ENCODE measurements around the gene PKNOX1.
"Not testable (repeated sequence)": the region's sequence is repeated elsewhere in the genome, so short reads cannot be mapped to it uniquely, and the experiment has no call there.

PKNOX1 gene

GRCh38 chr21:42973991-42974831, at the start of gene PKNOX1:
Gene PKNOX1, plus strand, starts transcription at chr21:42974562. Its CDS starts 29,820 bp downstream, at chr21:43004382.
- peak; percentile 98 to 99 (median 98) for DNase-seq (ENCODE audit: low read depth in 3 of 3)

- no peak for DNase-seq (ENCODE audit: low read depth in 3 of 3)
These were observed 49.0 kb upstream of the PKNOX1 start, which contains the start of gene ERVH48-1 for GRCh38 chr21:42925114-42925926. Gene ERVH48-1, minus strand, starts transcription at chr21:42925630. Its CDS starts 6,624 bp downstream, at chr21:42919006.

- not testable (repeated sequence) for DNase-seq (ENCODE audit: low read depth in 3 of 3)
These were observed 46.7 kb upstream of the PKNOX1 start for GRCh38 chr21:42927474-42928200.

DNA sequence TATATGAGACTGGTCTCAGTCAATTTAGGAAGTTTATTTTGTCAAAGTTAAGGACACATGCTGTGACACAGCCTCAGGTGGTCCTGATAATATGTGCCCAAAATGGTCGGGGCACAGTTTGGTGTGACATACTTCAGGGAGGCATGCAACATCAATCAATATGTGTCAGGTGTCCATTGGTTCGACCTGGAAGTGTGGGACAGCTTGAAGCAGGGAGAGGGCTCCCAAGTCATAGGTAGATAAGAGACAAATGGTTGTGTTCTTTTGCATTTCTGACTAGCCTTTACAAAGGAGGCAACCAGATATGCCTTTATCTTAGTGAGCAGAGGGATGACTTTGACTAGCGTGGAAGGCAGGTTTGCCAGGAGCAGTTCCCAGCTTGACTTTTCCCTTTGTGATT, 44.4 kb upstream of the PKNOX1 start:
- no peak for DNase-seq (ENCODE audit: low read depth in 3 of 3)

DNA sequence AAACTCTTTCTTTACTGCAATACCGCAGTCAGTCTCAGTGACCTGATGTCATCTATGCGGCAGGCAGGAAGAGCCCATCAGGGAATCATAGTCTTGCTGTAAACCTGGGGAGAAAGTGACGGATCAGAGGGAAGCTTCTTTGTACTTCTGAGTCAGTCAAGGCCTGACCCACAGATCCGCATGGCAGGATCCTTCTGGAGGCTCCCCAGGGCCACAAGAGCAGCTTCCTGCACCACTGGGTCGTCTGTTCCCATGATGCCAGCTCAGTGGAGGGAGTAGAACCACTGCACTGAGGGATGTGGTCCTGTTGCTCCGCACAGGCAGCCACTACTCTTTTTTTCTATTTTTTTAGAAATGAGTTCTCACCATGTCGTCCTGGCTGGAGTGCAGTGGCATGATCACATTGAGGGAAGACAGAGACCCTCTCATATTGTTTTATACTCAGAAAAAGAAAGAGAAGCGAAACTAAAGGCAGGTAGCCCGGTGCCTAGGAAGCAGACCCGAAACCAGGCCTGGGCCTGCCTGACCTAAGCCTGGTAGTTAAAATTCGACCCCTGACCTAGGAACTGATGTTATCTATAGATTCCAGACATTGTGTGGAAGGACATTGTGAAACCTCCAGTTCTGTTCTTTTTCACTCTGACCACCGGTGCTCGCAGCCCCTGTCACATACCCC, 42.7 kb upstream of the PKNOX1 start:
- DNase-seq (ENCODE audit: low read depth in 3 of 3): no peak

DNA sequence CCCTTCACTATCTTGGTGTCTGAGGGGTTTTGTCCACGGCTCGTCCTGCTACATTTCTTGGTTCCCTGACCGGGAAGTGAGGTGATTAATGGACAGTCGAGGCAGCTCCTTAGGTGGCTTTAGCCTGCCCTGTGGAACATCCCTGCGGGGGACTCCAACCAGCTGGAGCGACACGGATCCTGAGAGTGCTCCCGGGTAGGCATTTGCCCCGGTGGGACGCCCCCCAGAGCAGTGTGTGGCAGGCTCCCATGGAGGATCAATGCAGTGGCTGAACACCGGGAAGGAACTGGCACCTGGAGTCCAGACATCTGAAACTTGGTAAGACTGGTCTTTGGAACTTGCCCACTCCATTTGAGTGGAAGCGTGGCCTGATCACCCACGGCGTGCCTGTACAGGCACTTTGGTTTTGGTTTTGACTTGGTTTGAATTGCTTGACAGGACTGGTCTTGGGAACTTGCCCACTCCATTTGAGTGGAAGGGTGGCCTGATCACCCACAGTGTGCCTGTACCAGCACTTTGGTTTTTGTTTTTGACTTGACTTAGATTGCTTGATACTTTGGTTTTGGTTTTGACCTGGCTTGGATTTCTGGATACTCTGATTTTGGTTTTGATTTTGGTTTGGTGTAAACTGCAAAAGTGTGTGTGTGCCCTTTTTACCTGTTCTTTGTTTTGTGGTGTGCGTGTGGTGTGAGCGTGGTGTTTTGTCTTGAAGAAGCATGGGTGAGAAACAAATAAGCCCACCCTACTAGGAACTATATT, 41.8 kb upstream of the PKNOX1 start:
- not testable (repeated sequence) for DNase-seq (ENCODE audit: low read depth in 3 of 3)

- not testable (repeated sequence) for DNase-seq (ENCODE audit: low read depth in 3 of 3)
These were observed 41.0 kb upstream of the PKNOX1 start for GRCh38 chr21:42933137-42933970.

DNA sequence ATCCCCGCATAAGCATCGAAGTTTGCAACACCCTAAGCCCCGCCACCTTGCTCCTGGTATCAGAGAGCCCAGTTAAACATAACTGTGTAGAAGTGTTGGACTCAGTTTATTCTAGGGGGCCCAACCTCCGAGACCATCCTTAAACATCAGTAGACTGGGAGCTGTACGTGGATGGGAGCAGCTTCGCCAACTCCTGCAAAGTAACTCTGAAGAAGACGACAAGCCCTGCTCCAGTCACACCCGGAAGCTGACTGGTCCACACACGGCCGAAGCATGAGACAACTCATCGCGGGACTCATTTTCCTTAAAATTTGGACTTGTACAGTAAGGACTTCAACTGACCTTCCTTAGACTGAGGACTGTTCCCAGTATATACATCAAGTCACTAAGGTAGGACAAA, 40.4 kb upstream of the PKNOX1 start:
- DNase-seq (ENCODE audit: low read depth in 3 of 3): not testable (repeated sequence)

- not testable (repeated sequence) for DNase-seq (ENCODE audit: low read depth in 3 of 3)
These were observed 38.0 kb upstream of the PKNOX1 start for GRCh38 chr21:42936360-42936759.

DNA sequence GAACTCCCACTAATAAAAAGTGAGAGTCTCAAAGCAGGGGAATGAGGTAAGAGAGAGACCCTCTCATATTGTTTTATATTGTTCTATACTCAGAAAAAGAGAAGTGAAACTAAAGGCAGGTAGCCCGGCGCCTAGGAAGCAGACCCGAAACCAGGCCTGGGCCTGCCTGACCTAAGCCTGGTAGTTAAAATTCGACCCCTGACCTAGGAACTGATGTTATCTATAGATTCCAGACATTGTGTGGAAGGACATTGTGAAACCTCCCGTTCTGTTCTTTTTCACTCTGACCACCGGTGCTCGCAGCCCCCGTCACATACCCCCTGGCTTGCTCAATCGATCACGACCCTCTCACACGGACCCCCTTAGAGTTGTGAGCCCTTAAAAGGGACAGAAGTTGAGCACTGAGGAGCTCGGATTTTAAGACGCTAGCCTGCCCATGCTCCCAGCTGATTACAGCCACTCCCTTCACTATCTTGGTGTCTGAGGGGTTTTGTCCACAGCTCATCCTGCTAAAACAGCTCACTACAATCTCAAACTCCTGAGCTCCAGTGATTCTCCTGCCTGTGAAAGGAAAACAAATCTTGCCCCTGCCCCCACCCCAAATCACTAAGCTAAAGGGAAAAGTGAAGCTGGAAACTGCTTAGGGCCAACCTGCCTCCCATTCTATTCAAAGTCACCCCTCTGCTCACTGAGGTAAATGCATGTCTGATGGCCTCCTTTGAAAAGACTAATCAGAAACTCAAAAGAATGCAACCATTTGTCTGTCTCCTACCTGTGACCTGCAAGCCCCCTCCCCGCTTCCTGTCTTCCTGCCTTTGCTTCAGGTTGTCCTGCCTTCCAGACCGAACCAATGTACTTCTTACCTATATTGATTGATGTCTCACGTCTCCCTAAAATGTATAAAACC, 37.1 kb upstream of the PKNOX1 start:
- not testable (repeated sequence) for DNase-seq (ENCODE audit: low read depth in 3 of 3)

DNA sequence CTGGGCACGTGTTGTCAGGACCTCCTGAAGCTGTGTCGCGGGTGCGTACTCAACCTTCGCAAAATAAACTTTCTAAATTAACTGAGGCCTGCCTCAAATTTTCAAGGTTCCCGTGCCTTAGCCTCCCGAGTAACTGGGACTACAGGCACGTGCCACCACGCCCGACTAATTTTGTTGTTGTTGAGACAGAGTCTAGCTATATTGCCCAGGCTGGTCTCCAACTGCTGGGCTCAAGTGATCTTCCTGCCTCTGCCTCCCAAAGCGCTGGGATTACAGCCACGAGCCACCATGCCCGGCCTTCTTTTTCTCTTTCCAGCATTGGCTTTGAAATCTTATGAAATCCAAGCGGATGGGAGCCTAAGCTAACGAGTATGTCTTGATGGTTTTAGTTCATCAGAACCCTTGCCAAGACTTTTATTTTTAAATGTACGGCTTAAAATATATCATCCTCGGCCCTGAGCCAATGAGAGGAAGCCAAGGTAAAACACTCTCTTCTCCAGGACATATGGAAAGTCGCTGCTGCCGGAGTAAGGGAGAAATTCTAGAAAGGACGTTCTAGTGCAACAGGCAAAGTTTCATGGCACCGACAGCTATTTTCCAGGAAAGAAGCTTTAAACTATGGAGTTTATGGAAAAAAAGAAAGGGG, 36.3 kb upstream of the PKNOX1 start:
- DNase-seq (ENCODE audit: low read depth in 3 of 3): no peak

DNA sequence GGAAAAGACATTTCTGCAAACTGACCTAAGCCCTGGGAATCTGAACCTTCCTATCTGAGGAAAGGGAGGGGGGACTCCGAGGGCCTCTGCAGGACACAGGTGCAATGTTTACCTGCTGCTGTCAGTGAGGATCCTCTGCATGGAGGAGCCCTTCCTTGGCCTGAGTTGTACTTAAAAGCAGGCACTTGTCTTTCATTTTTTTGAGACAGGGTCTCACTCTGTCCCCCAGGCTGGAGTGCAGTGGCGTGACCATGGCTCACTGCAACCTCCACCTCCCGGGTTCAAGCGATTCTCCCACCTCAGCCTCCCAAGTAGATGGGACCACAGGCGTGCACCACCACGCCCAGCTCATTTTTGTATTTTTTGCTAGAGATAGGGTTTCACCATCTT, 35.8 kb upstream of the PKNOX1 start:
- not testable (repeated sequence) for DNase-seq (ENCODE audit: low read depth in 3 of 3)

GRCh38 chr21:42939582-42940413, 34.6 kb upstream of the PKNOX1 start:
- DNase-seq (ENCODE audit: low read depth in 3 of 3): no peak

DNA sequence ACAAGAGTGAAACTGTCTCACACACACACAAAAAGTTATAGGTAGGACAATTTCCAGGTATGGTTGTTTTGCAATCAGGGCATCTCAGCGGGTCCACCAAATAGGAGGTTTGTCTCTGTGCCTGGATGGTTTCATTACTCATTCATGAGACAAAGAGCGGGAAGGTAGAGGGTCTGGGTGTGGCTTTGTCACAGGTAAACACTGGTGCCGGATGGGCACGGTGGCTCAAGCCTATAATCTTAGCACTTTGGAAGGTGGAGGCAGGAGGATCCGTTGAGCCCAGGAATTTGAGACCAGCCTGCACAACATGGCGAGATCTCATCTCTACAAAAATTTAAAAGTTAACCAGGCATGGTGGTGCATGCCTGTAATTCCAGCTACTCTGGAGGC, 32.7 kb upstream of the PKNOX1 start:
- no peak for DNase-seq (ENCODE audit: low read depth in 3 of 3)

- DNase-seq (ENCODE audit: low read depth in 3 of 3): no peak
These were observed 32.1 kb upstream of the PKNOX1 start for GRCh38 chr21:42942244-42942643.

DNA sequence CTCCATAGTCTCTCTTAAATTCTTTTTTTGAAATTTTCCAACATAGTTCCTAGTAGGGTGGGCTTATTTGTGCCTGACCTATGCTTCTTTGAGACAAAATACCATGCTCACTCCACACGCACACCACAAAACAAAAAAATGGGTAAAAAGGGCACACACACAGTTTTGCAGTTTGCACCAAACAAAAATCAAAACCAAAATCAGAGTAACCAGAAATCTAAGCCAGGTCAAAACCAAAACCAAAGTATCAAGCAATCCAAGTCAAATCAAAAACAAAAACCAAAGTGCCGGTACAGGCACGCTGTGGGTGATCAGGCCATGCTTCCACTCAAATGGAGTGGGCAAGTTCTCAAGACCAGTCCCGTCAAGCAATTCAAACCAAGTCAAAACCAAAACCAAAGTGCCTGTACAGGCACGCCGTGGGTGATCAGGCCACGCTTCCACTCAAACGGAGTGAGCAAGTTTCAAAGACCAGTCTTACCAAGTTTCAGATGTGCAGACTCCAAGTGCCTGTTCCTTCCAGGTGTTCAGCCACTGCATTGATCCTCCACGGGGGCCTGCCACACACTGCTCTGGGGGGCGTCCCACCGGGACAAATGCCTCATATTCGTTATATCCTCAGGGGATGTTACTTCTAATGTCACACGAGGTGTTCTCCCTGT, 25.1 kb upstream of the PKNOX1 start:
- DNase-seq (ENCODE audit: low read depth in 3 of 3): not testable (repeated sequence)

- DNase-seq (ENCODE audit: low read depth in 3 of 3): not testable (repeated sequence)
These were observed 23.2 kb upstream of the PKNOX1 start for GRCh38 chr21:42951193-42951592.
